PC-3 (cell line): Measurements from ENCODE around the gene CTSE.
"Not testable (repeated sequence)": the region's sequence is repeated elsewhere in the genome, so short reads cannot be mapped to it uniquely, and the experiment has no call there.

Experiments used
- EZH2 ChIP-seq: fragments of 300-600 bp; sonication (generic); IDR thresholded peaks from one replicate; pipeline ENCODE4 v1.6.1; 2017; ENCODE audit warnings: antibody characterized with exemption, mild to moderate bottlenecking, low read length; ENCODE audit not compliant: unreplicated experiment
- EZH2phosphoT487 ChIP-seq: fragments of 300-600 bp; sonication (generic); IDR thresholded peaks from 2 replicates; pipeline ENCODE4 v1.6.1; 2018; ENCODE audit warnings: mild to moderate bottlenecking, antibody characterized with exemption, low read length, borderline replicate concordance
- TF ChIP-seq, protein P1 (sequence below): fragments of 300-600 bp; sonication (generic); conservative IDR thresholded peaks from 2 replicates; pipeline ENCODE4 v1.5.1; 2017; ENCODE audit warnings: antibody characterized with exemption, low read depth, mild to moderate bottlenecking, low read length

DNA sequence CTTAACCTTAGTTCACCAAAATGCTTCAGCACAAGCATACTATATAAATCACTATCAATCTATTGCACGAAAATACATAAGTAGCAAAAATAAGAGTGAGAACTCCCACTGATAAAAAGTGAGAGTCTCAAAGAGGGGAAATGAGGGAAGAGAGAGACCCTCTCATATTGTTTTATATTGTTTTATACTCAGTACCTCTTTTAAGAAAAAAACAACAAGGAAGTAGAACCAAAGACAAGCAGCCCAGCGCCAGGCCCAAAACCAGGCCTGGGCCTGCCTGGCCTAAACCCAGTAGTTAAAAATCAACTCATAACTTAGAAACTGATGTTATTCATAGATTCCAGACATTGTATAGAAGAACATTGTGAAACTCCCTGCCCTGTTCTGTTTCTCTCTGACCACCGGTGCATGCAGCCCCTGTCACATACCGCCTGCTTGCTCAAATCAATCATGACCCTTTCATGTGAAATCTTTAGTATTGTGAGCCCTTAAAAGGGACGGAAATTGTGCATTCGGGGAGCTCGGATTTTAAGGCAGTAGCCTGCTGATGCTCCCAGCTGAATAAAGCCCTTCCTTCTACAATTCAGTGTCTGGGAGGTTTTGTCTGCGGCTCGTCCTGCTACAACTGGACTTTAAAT is 34.7 kb upstream of the CTSE start:
- TF ChIP-seq, protein P1, sequence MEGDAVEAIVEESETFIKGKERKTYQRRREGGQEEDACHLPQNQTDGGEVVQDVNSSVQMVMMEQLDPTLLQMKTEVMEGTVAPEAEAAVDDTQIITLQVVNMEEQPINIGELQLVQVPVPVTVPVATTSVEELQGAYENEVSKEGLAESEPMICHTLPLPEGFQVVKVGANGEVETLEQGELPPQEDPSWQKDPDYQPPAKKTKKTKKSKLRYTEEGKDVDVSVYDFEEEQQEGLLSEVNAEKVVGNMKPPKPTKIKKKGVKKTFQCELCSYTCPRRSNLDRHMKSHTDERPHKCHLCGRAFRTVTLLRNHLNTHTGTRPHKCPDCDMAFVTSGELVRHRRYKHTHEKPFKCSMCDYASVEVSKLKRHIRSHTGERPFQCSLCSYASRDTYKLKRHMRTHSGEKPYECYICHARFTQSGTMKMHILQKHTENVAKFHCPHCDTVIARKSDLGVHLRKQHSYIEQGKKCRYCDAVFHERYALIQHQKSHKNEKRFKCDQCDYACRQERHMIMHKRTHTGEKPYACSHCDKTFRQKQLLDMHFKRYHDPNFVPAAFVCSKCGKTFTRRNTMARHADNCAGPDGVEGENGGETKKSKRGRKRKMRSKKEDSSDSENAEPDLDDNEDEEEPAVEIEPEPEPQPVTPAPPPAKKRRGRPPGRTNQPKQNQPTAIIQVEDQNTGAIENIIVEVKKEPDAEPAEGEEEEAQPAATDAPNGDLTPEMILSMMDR: not testable (repeated sequence)
- TF ChIP-seq EZH2, EZH2phosphoT487: not testable (repeated sequence)
